Measurements from ENCODE around the gene RIC1.

DNA sequence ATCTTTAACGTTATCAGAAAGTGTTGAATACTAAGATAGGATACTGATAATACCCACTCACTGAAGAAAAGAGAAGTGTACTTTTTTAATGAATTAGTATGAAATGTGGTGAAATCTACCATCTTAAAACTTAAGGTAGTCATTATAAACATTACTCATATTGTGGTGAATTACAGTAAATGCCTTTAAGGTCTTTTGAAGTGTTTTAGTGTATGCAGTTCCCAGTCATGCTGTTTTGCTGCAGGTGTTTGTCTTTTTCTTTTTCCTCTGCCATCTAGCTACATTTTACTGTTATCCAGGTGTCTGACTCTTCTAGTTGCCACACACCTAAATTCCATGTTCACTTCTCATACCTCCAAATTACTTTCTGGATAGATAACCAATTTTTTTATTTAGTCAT is 131.4 kb downstream of the RIC1 start:
- no peak for TF ChIP-seq SIN3A (IDR thresholded peaks at IDR 0.05; ENCODE audit: borderline replicate concordance, insufficient read depth, low read length)
- no peak for TF ChIP-seq POLR2AphosphoS5 (IDR thresholded peaks at IDR 0.05; ENCODE audit: low read depth, low read length)
- TF ChIP-seq, protein P1, sequence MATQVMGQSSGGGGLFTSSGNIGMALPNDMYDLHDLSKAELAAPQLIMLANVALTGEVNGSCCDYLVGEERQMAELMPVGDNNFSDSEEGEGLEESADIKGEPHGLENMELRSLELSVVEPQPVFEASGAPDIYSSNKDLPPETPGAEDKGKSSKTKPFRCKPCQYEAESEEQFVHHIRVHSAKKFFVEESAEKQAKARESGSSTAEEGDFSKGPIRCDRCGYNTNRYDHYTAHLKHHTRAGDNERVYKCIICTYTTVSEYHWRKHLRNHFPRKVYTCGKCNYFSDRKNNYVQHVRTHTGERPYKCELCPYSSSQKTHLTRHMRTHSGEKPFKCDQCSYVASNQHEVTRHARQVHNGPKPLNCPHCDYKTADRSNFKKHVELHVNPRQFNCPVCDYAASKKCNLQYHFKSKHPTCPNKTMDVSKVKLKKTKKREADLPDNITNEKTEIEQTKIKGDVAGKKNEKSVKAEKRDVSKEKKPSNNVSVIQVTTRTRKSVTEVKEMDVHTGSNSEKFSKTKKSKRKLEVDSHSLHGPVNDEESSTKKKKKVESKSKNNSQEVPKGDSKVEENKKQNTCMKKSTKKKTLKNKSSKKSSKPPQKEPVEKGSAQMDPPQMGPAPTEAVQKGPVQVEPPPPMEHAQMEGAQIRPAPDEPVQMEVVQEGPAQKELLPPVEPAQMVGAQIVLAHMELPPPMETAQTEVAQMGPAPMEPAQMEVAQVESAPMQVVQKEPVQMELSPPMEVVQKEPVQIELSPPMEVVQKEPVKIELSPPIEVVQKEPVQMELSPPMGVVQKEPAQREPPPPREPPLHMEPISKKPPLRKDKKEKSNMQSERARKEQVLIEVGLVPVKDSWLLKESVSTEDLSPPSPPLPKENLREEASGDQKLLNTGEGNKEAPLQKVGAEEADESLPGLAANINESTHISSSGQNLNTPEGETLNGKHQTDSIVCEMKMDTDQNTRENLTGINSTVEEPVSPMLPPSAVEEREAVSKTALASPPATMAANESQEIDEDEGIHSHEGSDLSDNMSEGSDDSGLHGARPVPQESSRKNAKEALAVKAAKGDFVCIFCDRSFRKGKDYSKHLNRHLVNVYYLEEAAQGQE (IDR thresholded peaks at IDR 0.05; ENCODE audit: insufficient read depth in 1 of 2, low read depth in 2 of 2, low read length in 2 of 2): no peak
- TF ChIP-seq TAF1 (IDR thresholded peaks at IDR 0.05; ENCODE audit: borderline replicate concordance, insufficient read depth, low read length): no peak
- no peak for TF ChIP-seq FOXP2 (optimal IDR thresholded peaks at IDR 0.05; ENCODE audit: borderline replicate concordance, extremely low read depth, extremely low read length, insufficient read depth)

Data from PFSK-1 (cell line).